CD14-positive monocyte (primary cell): ENCODE data around the gene DENND1B. TPM values are rescaled to one million over a fixed set of nuclear protein-coding genes. Genes with fewer than 3 reads are reported as not detected.

Experiments
- DNase-seq, 3 donors: peaks; one replicate each; pipeline ENCODE4 v3.0.0-alpha.2; 2011 to 2022
- H2AFZ ChIP-seq: 2 replicates; pipeline ENCODE4 v1.6.0; 2012; ENCODE audit warnings: mild to moderate bottlenecking, low read depth, low read length, inconsistent platforms; ENCODE audit not compliant: insufficient read depth, poor library complexity, severe bottlenecking
- H3K27ac ChIP-seq, 2 donors: 1 replicate in 1 of 2; 2 replicates in 1 of 2; pipeline ENCODE4 v1.5.1; 2012 to 2013; ENCODE audit warnings: low read length in 2 of 2, control low read depth in 1 of 2, inconsistent platforms in 1 of 2, low read depth in 1 of 2, mild to moderate bottlenecking in 1 of 2
- H3K27me3 ChIP-seq, 2 donors: one replicate each; pipeline versions ENCODE4 v1.6.0 to v1.6.1; 2011 to 2013; ENCODE audit warnings: low read length in 2 of 2; ENCODE audit not compliant: control insufficient read depth in 2 of 2, insufficient read depth in 2 of 2
- H3K36me3 ChIP-seq, 2 donors: replicated peaks in 1 of 2; 1 replicate in 1 of 2; 2 replicates in 1 of 2; pipeline versions ENCODE4 v1.5.1 to v1.6.1; 2012 to 2013; ENCODE audit warnings: low read length in 2 of 2, control low read depth in 1 of 2, inconsistent platforms in 1 of 2, mild to moderate bottlenecking in 1 of 2; ENCODE audit not compliant: insufficient read depth in 2 of 2, control insufficient read depth in 1 of 2
- H3K4me1 ChIP-seq, 2 donors: 1 replicate in 1 of 2; 2 replicates in 1 of 2; pipeline versions ENCODE4 v1.5.1 to v1.6.1; 2012 to 2013; ENCODE audit warnings: low read length in 2 of 2, control low read depth in 1 of 2, inconsistent platforms in 1 of 2, mild to moderate bottlenecking in 1 of 2, moderate library complexity in 1 of 2; ENCODE audit not compliant: insufficient read depth in 2 of 2, control insufficient read depth in 1 of 2
- H3K4me2 ChIP-seq: replicated peaks from 2 replicates; pipeline ENCODE3; 2012; ENCODE audit warnings: low read length, moderate library complexity, mild to moderate bottlenecking; ENCODE audit not compliant: poor library complexity, severe bottlenecking; ENCODE audit errors: extremely low read depth
- H3K4me3 ChIP-seq, 3 experiments: fragments of 200-600 bp in 1 of 3; sonication (generic) in 1 of 3; replicated peaks in 1 of 3; 1 replicate in 2 of 3; 2 replicates in 1 of 3; pipeline ENCODE4 v1.5.1; 2011 to 2013; ENCODE audit warnings: low read length in 3 of 3, mild to moderate bottlenecking in 3 of 3, control low read depth in 2 of 3, low read depth in 2 of 3, inconsistent platforms in 1 of 3, moderate library complexity in 1 of 3
- H3K79me2 ChIP-seq: 2 replicates; pipeline ENCODE4 v1.6.0; 2012; ENCODE audit warnings: mild to moderate bottlenecking, control low read depth, inconsistent platforms, low read length, moderate library complexity; ENCODE audit not compliant: insufficient read depth
- H3K9ac ChIP-seq: 2 replicates; pipeline ENCODE4 v1.6.0; 2017; ENCODE audit warnings: low read length, mild to moderate bottlenecking; ENCODE audit not compliant: insufficient read depth, poor library complexity, severe bottlenecking
- H3K9me3 ChIP-seq, 2 donors: replicated peaks in 1 of 2; 1 replicate in 1 of 2; 2 replicates in 1 of 2; pipeline versions ENCODE4 v1.5.1 to v1.6.1; 2012 to 2013; ENCODE audit warnings: low read length in 2 of 2, control low read depth in 1 of 2; ENCODE audit not compliant: control insufficient read depth in 1 of 2, insufficient read depth in 1 of 2
- H4K20me1 ChIP-seq: 2 replicates; pipeline ENCODE4 v1.6.0; 2012; ENCODE audit warnings: mild to moderate bottlenecking, low read length, control low read depth, moderate library complexity; ENCODE audit not compliant: insufficient read depth
- H3K27ac Mint-ChIP-seq, 7 donors: one replicate each; pipeline ENCODE4 v1.8.0; 2020; ENCODE audit warnings: mild to moderate bottlenecking in 7 of 7, mixed read lengths in 7 of 7, moderate library complexity in 6 of 7, inconsistent platforms in 2 of 7
- H3K27me3 Mint-ChIP-seq, 3 donors: one replicate each; pipeline ENCODE4 v1.8.0; 2021 to 2022; ENCODE audit warnings: low read depth in 3 of 3, mild to moderate bottlenecking in 3 of 3, mixed read lengths in 3 of 3, moderate library complexity in 3 of 3, inconsistent platforms in 1 of 3
- H3K36me3 Mint-ChIP-seq, 2 donors: one replicate each; pipeline ENCODE4 v1.8.0; 2020; ENCODE audit warnings: mixed read lengths in 2 of 2, inconsistent platforms in 1 of 2, mild to moderate bottlenecking in 1 of 2
- H3K4me1 Mint-ChIP-seq: one replicate; pipeline ENCODE4 v1.8.0; 2020; ENCODE audit warnings: mild to moderate bottlenecking, mixed read lengths
- H3K4me3 Mint-ChIP-seq, 2 donors: one replicate each; pipeline ENCODE4 v1.8.0; 2020; ENCODE audit warnings: mild to moderate bottlenecking in 2 of 2, mixed read lengths in 2 of 2, moderate library complexity in 1 of 2
- H3K9me3 Mint-ChIP-seq, 7 donors: one replicate each; pipeline ENCODE4 v1.8.0; 2020 to 2022; ENCODE audit warnings: mixed read lengths in 7 of 7, mild to moderate bottlenecking in 6 of 7, moderate library complexity in 6 of 7, inconsistent platforms in 2 of 7
- WGBS: methylation state at CpG from one replicate; pipeline ENCODE4 v1.1.5; 2013; ENCODE audit warnings: missing lambda C conversion rate; ENCODE audit not compliant: insufficient coverage; 5-methylcytosine and 5-hydroxymethylcytosine counted together
- intact Hi-C, 2 donors: fragments of 100-400 bp; cut with micrococcal nuclease; formaldehyde crosslinking; loops; one replicate each; pipeline versions ENCODE4 v1.15.0 to v1.15.1; 2023
- polyA plus RNA-seq, 3 donors: library from polyadenylated mRNA; depleted of rRNA in 1 of 3; unstranded in 2 of 3; stranded (reverse) in 1 of 3; fragments of 300-500 nt in 2 of 3; fragments of >200 nt in 1 of 3; fragmentation: Illumina TruSeq in 2 of 3; gene quantifications; 1 replicate in 2 of 3; 2 replicates in 1 of 3; pipeline ENCODE4 v1.2.3, GENCODE V29; 2012 to 2021
- TF ChIP-seq, protein P1 (sequence below): fragments of 200-600 bp; IDR thresholded peaks from one replicate; pipeline ENCODE4 v1.8.0; 2022; ENCODE audit warnings: antibody characterized with exemption, mild to moderate bottlenecking

DENND1B gene
- polyA plus RNA-seq, 3 donors: 3.0 to 8.2 (median 5.7) TPM

DNA sequence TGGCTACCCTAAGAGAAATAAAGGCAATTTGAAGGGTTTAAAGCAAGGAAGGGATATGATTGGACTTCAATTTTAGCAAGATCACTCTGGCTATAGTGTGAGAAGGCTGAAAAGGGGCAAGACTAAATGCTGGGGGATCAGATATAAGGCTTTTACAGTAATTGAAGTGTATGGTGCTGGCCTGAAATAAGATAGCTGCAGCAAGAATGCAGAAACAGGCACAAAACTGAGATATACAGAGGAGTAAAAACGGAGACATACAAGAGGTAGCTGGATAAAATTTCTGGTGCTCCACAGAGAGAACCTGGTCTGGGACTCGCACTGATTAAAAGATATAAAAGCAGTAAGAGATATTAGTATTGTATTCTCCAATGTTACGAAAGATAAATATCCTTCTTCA lies 92.0 kb downstream of the DENND1B start:
- Histone ChIP-seq H3K79me2 (peaks cover 13% of the 10 kb centered on the region), H3K36me3 (peaks cover 0 to 1% of the 10 kb centered on the region in 2 donors), H3K27ac (no peak overlapping the region), H3K4me2 (no peak overlapping the region), H3K4me3 (no peak overlapping the region), H3K27me3 (no peaks in the 10 kb centered on the region), H3K9me3 (peaks cover 0 to 2% of the 10 kb centered on the region in 2 donors), H3K9ac (no peak overlapping the region), H2AFZ (no peak overlapping the region), H3K4me1 (no peaks in the 10 kb centered on the region), H4K20me1 (peaks cover 4% of the 10 kb centered on the region)
- WGBS: no CpG with 5 or more reads among the region's 3 CpGs
- peaks cover 2 to 3% of the 10 kb centered on the region in 2 donors for H3K36me3 Mint-ChIP-seq
- H3K4me3 Mint-ChIP-seq: no peak overlapping the region
- intact Hi-C loops: no loop called here
- DNase-seq: no peak
- H3K9me3 Mint-ChIP-seq: peaks cover 0 to 5% (median 2%) of the 10 kb centered on the region in 7 donors
- TF ChIP-seq, protein P1, sequence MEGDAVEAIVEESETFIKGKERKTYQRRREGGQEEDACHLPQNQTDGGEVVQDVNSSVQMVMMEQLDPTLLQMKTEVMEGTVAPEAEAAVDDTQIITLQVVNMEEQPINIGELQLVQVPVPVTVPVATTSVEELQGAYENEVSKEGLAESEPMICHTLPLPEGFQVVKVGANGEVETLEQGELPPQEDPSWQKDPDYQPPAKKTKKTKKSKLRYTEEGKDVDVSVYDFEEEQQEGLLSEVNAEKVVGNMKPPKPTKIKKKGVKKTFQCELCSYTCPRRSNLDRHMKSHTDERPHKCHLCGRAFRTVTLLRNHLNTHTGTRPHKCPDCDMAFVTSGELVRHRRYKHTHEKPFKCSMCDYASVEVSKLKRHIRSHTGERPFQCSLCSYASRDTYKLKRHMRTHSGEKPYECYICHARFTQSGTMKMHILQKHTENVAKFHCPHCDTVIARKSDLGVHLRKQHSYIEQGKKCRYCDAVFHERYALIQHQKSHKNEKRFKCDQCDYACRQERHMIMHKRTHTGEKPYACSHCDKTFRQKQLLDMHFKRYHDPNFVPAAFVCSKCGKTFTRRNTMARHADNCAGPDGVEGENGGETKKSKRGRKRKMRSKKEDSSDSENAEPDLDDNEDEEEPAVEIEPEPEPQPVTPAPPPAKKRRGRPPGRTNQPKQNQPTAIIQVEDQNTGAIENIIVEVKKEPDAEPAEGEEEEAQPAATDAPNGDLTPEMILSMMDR: no peak
- peaks cover 12% of the 10 kb centered on the region for H3K4me1 Mint-ChIP-seq
- no peak overlapping the region for H3K27ac Mint-ChIP-seq
- no peaks in the 10 kb centered on the region for H3K27me3 Mint-ChIP-seq

DNA sequence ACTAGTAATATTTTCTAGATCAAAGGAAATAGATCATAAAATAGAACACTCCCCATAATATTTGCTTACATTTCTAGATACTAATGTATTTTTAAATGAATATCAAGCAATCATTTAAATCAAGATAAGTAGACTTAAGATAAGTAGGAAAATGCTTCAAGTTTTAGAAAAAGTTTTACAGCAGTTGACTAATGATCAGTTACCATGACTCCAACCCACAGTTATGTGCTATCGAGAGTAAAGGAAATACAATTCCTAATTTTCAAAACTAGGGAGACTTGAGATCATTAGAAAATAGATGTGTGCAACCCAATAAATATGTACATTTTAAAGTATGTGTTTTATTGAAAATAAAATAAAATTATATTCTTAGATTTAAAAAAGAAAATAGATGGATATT lies 95.0 kb downstream of the DENND1B start:
- no peak overlapping the region for H3K4me3 Mint-ChIP-seq
- WGBS: no CpG with 5 or more reads among the region's 1 CpG
- Histone ChIP-seq H3K79me2 (peaks cover 14% of the 10 kb centered on the region), H3K4me3 (no peak overlapping the region), H2AFZ (no peak overlapping the region), H3K36me3 (no peaks in the 10 kb centered on the region), H4K20me1 (peaks cover 4% of the 10 kb centered on the region), H3K9ac (no peak overlapping the region), H3K4me1 (peaks cover 0 to 4% of the 10 kb centered on the region in 2 donors), H3K4me2 (no peak overlapping the region), H3K9me3 (no peaks in the 10 kb centered on the region), H3K27ac (no peak overlapping the region), H3K27me3 (no peaks in the 10 kb centered on the region)
- H3K9me3 Mint-ChIP-seq: peaks cover 0 to 2% (median 0%) of the 10 kb centered on the region in 7 donors
- no peak overlapping the region for H3K27ac Mint-ChIP-seq
- H3K36me3 Mint-ChIP-seq: no peaks in the 10 kb centered on the region
- intact Hi-C loops: no loop called here
- H3K27me3 Mint-ChIP-seq: no peaks in the 10 kb centered on the region
- TF ChIP-seq, protein P1: no peak
- DNase-seq: no peak
- peaks cover 18% of the 10 kb centered on the region for H3K4me1 Mint-ChIP-seq
